ENCODE results near the gene WNT5B.
"Not testable (repeated sequence)": the region's sequence is repeated elsewhere in the genome, so short reads cannot be mapped to it uniquely, and the experiment has no call there.

WNT5B gene

GRCh38 chr12:1670358-1671268 is 41.6 kb downstream of the WNT5B start:
- in situ Hi-C loops (cut with HindIII; ENCODE audit: low sequenced_read_pairs): loop anchor here (25.0 kb wide), 1 partner anchor 292 kb away; no protein-coding TSS in a partner anchor

GRCh38 chr12:1676043-1676442 is 47.0 kb downstream of the WNT5B start:
- in situ Hi-C loops (cut with HindIII; ENCODE audit: low sequenced_read_pairs): no loop called here

GRCh38 chr12:1680804-1681492 is 51.9 kb downstream of the WNT5B start:
- in situ Hi-C loops (cut with HindIII; ENCODE audit: low sequenced_read_pairs): no loop called here

- in situ Hi-C loops (cut with HindIII; ENCODE audit: low sequenced_read_pairs): no loop called here
Measured at GRCh38 chr12:1681493-1681807, 52.4 kb downstream of the WNT5B start.

DNA sequence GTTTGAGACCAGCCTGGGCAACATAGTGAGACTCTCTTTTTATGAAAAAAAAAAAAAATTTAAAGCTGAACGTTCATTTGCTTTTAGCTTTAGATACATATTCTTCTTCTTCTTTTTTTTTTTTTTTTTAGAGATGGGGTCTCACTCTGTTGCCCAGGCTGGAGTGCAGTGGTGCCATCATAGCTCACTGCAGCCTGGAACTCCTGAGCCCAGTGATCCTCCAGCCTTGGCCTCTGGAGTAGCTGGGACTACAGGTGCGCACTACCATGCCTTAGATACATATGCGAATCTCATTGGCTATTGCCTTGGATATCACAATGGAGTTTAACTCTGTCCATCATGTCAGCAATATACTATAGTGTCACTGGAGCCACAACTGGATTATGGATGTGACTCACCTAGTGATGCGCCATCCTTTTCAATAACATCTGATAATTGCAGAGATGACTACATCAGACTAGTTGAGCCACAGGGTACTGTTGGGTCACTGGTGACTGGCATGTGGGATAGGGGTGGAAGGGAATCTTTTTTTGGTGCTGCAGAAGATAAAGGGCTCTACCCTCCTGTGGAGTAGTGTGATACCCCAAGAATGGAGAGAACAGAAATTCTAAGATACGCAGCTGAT is 59.2 kb downstream of the WNT5B start:
- in situ Hi-C loops (cut with HindIII; ENCODE audit: low sequenced_read_pairs): no loop called here

DNA sequence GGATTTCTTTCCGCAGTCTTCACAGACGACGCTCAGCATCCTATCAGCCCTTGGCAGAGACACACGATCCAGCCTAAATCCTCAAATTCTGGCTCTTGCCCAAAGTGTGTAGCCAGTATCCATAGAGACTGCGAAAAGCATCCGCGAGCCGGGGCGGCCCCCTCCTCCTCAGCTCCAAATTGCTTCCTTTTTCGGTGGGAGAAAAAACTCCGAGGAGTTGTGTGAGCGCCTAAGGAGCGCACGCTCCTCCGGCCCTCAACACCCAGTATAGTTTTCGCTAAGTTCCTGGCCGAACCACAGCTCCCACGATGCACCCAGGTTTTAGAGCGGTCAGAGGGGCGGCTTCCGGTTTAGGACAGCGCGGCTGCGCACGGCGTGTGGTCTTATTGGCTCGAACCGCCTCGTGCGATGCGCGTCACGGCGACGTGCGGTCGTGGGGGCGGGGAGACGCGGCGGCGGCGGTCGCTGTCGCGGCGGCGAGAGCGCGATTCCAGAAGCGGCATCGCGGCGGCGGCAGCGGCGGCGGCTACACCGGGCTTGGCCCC is 61.6 kb downstream of the WNT5B start, which contains the start of gene ADIPOR2:
Gene ADIPOR2, plus strand, starts transcription at position 493 of the 545 bp plus-strand sequence. CDS start 63,274 bp downstream, outside the sequence.
- in situ Hi-C loops (cut with HindIII; ENCODE audit: low sequenced_read_pairs): no loop called here

DNA sequence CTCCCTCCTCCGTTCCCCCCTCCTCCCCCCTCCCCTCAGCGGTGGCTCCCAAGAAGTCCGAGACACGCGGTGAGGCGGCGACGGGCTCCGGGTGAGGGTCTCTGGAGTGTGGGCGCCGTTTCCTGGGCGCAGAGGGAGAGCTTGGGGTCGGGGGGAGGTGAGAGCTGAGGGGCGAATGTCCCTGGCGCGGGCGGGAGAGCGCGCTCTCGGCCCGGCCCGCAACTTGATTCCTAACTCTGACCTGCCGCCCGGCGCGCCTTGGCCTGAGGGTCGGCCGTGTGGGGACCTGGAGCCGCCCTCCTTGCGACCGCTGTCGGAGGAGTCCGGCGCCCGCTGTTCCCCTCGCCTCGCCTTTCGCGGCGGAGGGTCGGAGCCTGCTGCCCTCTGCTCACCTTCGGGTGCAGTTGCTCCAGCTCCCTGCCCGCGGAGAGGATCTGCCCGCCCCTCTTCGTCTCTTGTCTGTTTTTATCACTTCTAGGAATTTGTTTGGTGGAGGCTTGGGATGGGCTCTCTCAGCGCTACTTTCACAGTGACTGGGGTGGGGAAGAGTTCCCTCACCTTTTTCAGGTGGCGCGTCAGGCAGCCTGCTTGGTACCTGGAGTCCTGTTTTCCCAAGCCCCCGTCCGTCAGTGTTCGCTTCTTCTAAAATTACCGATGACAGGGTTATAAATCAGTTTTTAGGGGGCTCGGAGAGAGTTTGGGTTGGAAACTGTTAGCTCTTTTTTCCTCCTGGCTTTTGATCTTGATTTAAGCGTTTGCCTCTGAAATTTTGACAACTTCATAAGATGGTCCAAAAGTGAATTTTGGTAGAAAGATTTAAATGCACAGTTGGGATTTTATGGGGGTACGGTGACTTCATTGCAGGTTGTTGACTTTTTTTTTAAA is 62.3 kb downstream of the WNT5B start:
- in situ Hi-C loops (cut with HindIII; ENCODE audit: low sequenced_read_pairs): no loop called here

DNA sequence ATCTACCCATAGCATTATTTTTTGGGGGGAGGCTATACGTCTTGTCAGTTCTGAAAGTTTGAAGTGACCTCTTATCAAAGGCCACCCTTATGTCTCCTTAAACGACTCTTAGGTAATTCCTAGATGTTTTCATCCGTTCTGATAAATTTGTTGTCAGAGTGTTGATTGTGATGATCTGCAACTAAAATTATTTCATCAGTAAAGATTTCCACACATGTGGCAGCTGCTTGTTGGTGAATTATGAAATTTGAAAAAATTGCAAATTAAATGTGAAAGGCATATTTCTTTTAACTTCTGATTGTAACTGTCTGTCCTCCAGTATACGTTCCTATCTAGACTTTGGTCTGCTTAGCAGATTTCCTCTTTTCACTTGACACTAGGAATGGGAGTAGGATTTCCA is 63.2 kb downstream of the WNT5B start:
- in situ Hi-C loops (cut with HindIII; ENCODE audit: low sequenced_read_pairs): no loop called here

DNA sequence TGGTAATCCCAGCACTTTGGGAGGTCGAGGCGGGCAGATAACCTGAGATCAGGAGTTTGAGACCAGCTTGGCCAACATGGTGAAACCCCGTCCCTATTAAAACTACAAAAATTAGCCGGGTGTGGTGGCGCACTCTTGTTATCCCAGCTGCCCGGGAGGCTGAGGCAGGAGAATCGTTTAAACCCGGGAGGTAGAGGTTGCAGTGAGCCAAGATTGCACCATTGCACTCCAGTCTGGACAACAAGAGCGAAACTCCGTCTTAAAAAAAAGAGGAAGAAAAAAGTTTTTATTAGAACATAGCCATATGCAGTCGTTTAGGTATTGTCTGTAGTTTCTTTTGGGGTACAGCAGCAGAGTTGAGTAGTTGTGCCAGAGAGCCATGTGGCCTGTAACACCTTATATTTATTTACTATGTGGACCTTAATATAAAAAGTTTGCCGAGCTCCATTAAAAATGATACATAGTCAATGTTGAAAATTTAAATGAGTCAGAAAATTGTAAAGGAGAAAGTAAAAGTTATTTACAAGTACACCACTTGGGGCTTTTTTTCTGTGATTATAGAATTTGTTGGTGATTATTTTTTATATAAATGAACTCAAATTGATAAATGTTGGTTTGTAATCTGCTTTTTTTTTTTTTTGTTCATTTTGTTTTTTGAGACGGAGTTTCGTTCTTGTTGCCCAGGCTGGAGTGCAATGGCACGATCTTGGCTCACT is 64.0 kb downstream of the WNT5B start:
- in situ Hi-C loops (cut with HindIII; ENCODE audit: low sequenced_read_pairs): no loop called here

DNA sequence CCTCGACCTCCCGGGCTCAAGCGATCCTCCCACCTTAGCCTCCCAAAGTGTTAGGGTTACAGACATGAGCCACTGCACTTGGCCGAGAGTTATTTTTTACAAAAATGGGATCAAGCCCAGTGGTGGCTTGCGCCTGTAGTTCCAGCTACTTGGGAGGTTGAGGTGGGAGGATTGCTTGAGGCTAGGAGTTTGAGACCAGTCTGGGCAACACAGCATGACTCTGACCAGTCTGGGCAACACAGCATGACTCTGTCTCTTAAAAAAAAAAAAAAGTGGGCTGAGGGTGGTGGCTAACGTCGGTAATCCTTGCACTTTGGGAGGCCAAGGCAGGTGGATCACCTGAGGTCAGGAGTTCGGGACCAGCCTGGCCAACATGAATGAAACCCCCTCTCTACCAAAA is 66.1 kb downstream of the WNT5B start:
- in situ Hi-C loops (cut with HindIII; ENCODE audit: low sequenced_read_pairs): not testable (repeated sequence)

GRCh38 chr12:1695886-1696670 is 67.0 kb downstream of the WNT5B start:
- in situ Hi-C loops (cut with HindIII; ENCODE audit: low sequenced_read_pairs): no loop called here

GRCh38 chr12:1696800-1697199 is 67.8 kb downstream of the WNT5B start:
- in situ Hi-C loops (cut with HindIII; ENCODE audit: low sequenced_read_pairs): no loop called here
